GM21390 (cell line): ENCODE results near the gene USP36.

ENCODE experiments used
- ATAC-seq: cut with Tn5 transposase; IDR thresholded peaks from one replicate; pipeline ENCODE4 v1.9.1; 2021; ENCODE audit not compliant: unreplicated experiment

USP36 gene

DNA sequence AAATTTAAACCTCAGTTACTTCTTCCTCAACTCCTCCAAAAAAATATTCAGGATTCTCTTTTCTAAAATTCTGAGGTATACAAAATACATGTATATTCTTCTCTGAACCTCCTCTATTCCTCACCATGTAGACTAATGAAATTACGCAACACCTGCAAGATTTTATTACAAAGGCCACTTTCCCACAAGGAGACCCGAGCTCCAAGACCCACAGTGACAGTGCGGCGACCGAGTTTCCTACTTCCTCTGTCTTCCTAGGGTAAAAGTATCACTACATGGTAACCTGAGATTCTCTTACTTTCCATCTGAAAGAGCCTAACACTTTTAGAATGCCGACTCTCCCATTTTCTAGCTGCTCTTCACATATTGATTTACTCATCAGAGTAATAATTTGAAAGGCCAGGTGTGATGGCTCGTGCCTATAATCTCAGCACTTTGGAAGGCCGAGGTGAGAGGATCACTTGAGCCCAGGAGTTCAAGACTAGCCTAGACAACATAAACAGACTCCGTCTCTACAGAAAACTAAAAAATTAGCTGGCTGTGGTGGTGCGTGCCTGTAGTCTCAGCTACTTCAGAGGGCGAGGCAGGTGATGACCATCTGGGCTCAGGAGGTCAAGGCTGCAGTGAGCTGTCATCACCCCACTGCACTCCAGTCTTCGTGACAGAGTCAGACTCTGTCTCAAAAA, 94.2 kb downstream of the USP36 start:
- no peak for ATAC-seq
